ENCODE results near the gene ESRP2.

The ESRP2 gene

GRCh38 chr16:68214726-68215125, 21.2 kb downstream of the ESRP2 start:
- no peak for DNase-seq

- DNase-seq, result no peak
Measured at GRCh38 chr16:68206245-68206644, 29.7 kb downstream of the ESRP2 start.

- no peak for DNase-seq
Measured at GRCh38 chr16:68202091-68202519, 33.8 kb downstream of the ESRP2 start.

GRCh38 chr16:68200088-68200783, 35.7 kb downstream of the ESRP2 start:
- DNase-seq, result no peak

GRCh38 chr16:68197250-68197649, 38.7 kb downstream of the ESRP2 start:
- DNase-seq, result no peak

- DNase-seq, result no peak
Measured at GRCh38 chr16:68194251-68194650, 41.7 kb downstream of the ESRP2 start.

GRCh38 chr16:68190736-68191510, 45.0 kb downstream of the ESRP2 start:
- DNase-seq, result no peak

GRCh38 chr16:68190081-68190480, 45.8 kb downstream of the ESRP2 start:
- no peak for DNase-seq

GRCh38 chr16:68188170-68188569, 47.8 kb downstream of the ESRP2 start:
- no peak for DNase-seq

- DNase-seq, result no peak
Measured at GRCh38 chr16:68187505-68187904, 48.4 kb downstream of the ESRP2 start.

GRCh38 chr16:68186877-68187276, 49.0 kb downstream of the ESRP2 start:
- DNase-seq, result no peak

GRCh38 chr16:68183046-68183445, 52.9 kb downstream of the ESRP2 start:
- no peak for DNase-seq

- no peak for DNase-seq
Measured at GRCh38 chr16:68179855-68180254, 56.1 kb downstream of the ESRP2 start.

- DNase-seq, result no peak
Measured at GRCh38 chr16:68179196-68179795, 56.6 kb downstream of the ESRP2 start.
